ENCODE results near the gene TEX26. TPM values are rescaled to one million over a fixed set of nuclear protein-coding genes. Genes with fewer than 3 reads are reported as not detected.

The TEX26 gene
- total and polyA plus RNA-seq, 2 donors (not counting 1 experiment from before 2014, with no cell fraction given) = 0.22 to 0.66 TPM

GRCh38 chr13:30889196-30889690, 43.2 kb upstream of the TEX26 start:
- no peaks in the 10 kb centered on the region for H3K9me3 ChIP-seq (ENCODE audit: control insufficient read depth, insufficient read depth, low read depth, low read length)
- H2AFZ ChIP-seq (ENCODE audit: low read length) = no peak overlapping the region
- DNase-seq (ENCODE audit: low read depth in 2 of 2) = no peak
- no peak overlapping the region for H3K9ac ChIP-seq (ENCODE audit: insufficient read depth, low read length)
- TF ChIP-seq EZH2 (IDR thresholded peaks at IDR 0.05; ENCODE audit: low read length, missing control alignments) = no peak
- TF ChIP-seq, protein P1, sequence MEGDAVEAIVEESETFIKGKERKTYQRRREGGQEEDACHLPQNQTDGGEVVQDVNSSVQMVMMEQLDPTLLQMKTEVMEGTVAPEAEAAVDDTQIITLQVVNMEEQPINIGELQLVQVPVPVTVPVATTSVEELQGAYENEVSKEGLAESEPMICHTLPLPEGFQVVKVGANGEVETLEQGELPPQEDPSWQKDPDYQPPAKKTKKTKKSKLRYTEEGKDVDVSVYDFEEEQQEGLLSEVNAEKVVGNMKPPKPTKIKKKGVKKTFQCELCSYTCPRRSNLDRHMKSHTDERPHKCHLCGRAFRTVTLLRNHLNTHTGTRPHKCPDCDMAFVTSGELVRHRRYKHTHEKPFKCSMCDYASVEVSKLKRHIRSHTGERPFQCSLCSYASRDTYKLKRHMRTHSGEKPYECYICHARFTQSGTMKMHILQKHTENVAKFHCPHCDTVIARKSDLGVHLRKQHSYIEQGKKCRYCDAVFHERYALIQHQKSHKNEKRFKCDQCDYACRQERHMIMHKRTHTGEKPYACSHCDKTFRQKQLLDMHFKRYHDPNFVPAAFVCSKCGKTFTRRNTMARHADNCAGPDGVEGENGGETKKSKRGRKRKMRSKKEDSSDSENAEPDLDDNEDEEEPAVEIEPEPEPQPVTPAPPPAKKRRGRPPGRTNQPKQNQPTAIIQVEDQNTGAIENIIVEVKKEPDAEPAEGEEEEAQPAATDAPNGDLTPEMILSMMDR (conservative IDR thresholded peaks at IDR 0.05 in 1 of 2, IDR thresholded peaks at IDR 0.05 in 1 of 2; ENCODE audit: low read depth in 1 of 2, low read length in 2 of 2) = no peak
- H3K4me1 ChIP-seq (ENCODE audit: control insufficient read depth, extremely low read depth, insufficient read depth, low read length) = no peaks in the 10 kb centered on the region
- H3K79me2 ChIP-seq (ENCODE audit: control insufficient read depth, insufficient read depth, low read length) = no peaks in the 10 kb centered on the region
- H3K4me3 ChIP-seq (replicated peaks in 1 of 4; ENCODE audit: control extremely low read depth in 1 of 4, insufficient read depth in 1 of 4, low read depth in 3 of 4, low read length in 4 of 4) = no peak overlapping the region
- no peak overlapping the region for H3K4me2 ChIP-seq (ENCODE audit: extremely low read depth, insufficient read depth, low read length)
- H3K27ac ChIP-seq (ENCODE audit: insufficient read depth, low read length) = no peak overlapping the region
- H3K27me3 ChIP-seq (ENCODE audit: control insufficient read depth, insufficient read depth, low read length) = no peaks in the 10 kb centered on the region
- no peaks in the 10 kb centered on the region for H3K36me3 ChIP-seq (ENCODE audit: control insufficient read depth, insufficient read depth, low read length)
- H4K20me1 ChIP-seq (ENCODE audit: control insufficient read depth, extremely low read depth, insufficient read depth, low read length) = no peaks in the 10 kb centered on the region

DNA sequence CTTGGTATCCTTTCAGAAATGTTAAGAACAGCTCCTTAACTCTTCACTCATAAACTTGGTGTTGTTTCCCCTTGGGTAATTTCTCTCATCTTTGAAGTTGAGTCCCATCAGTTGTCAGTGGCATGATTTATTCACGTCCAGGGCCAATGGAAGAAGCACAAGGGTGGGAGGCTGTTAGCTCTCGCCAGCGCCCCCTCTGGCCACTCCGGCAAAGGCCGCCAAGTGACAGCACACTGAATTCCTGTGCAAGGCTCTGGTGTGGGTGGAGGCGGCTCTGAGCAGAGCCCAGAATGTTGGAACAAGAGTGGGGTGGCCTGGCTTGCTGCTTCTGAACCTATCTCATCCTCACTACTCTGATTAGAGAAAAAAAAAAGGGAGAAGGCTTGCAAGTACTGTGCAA, 39.5 kb upstream of the TEX26 start:
- peak; percentile 45 to 56 for DNase-seq (ENCODE audit: low read depth in 2 of 2)
- Histone ChIP-seq H3K9ac (ENCODE audit: insufficient read depth, low read length) (no peak overlapping the region), H3K4me1 (ENCODE audit: control insufficient read depth, extremely low read depth, insufficient read depth, low read length) (peaks cover 8% of the 10 kb centered on the region), H2AFZ (ENCODE audit: low read length) (no peak overlapping the region), H3K4me3 (replicated peaks in 1 of 4; ENCODE audit: control extremely low read depth in 1 of 4, insufficient read depth in 1 of 4, low read depth in 3 of 4, low read length in 4 of 4) (no peak overlapping the region), H4K20me1 (ENCODE audit: control insufficient read depth, extremely low read depth, insufficient read depth, low read length) (no peaks in the 10 kb centered on the region), H3K27me3 (ENCODE audit: control insufficient read depth, insufficient read depth, low read length) (no peaks in the 10 kb centered on the region), H3K36me3 (ENCODE audit: control insufficient read depth, insufficient read depth, low read length) (no peaks in the 10 kb centered on the region), H3K79me2 (ENCODE audit: control insufficient read depth, insufficient read depth, low read length) (no peaks in the 10 kb centered on the region), H3K4me2 (ENCODE audit: extremely low read depth, insufficient read depth, low read length) (no peak overlapping the region), H3K9me3 (ENCODE audit: control insufficient read depth, insufficient read depth, low read depth, low read length) (no peaks in the 10 kb centered on the region), H3K27ac (ENCODE audit: insufficient read depth, low read length) (no peak overlapping the region)
- no peak for TF ChIP-seq EZH2 (IDR thresholded peaks at IDR 0.05; ENCODE audit: low read length, missing control alignments)
- TF ChIP-seq, protein P1 (conservative IDR thresholded peaks at IDR 0.05 in 1 of 2, IDR thresholded peaks at IDR 0.05 in 1 of 2; ENCODE audit: low read depth in 1 of 2, low read length in 2 of 2) = peak; percentile 48 to 51

DNA sequence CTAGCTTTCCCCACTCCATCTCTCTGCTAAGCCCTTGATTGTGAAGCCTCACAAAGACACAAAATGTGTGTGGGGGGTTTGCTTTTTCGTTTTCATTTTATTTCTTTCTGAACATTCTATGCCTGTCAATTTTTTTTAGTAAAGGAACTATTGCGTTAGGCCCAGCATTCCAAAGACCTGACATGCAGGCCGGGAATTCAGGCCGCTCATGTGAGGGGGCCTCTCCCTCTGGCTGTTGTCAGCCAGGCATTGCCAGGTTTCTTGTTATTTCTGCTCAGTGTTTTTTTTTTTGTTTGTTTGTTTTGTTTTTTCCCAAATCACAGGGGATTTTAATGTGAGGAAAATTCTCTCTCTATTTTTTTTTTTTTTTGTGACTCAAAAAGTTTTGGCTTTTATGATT, 36.7 kb upstream of the TEX26 start:
- Histone ChIP-seq H3K4me2 (ENCODE audit: extremely low read depth, insufficient read depth, low read length) (peak overlapping the region; percentile 11), H3K79me2 (ENCODE audit: control insufficient read depth, insufficient read depth, low read length) (no peaks in the 10 kb centered on the region), H3K9ac (ENCODE audit: insufficient read depth, low read length) (peak overlapping the region; percentile 47), H3K4me3 (replicated peaks in 1 of 4; ENCODE audit: control extremely low read depth in 1 of 4, insufficient read depth in 1 of 4, low read depth in 3 of 4, low read length in 4 of 4) (no peak overlapping the region), H3K27me3 (ENCODE audit: control insufficient read depth, insufficient read depth, low read length) (no peaks in the 10 kb centered on the region), H4K20me1 (ENCODE audit: control insufficient read depth, extremely low read depth, insufficient read depth, low read length) (no peaks in the 10 kb centered on the region), H2AFZ (ENCODE audit: low read length) (peak overlapping the region; percentile 75), H3K27ac (ENCODE audit: insufficient read depth, low read length) (peak overlapping the region; percentile 86), H3K9me3 (ENCODE audit: control insufficient read depth, insufficient read depth, low read depth, low read length) (no peaks in the 10 kb centered on the region), H3K36me3 (ENCODE audit: control insufficient read depth, insufficient read depth, low read length) (no peaks in the 10 kb centered on the region), H3K4me1 (ENCODE audit: control insufficient read depth, extremely low read depth, insufficient read depth, low read length) (peaks cover 17% of the 10 kb centered on the region)
- TF ChIP-seq, protein P1 (conservative IDR thresholded peaks at IDR 0.05 in 1 of 2, IDR thresholded peaks at IDR 0.05 in 1 of 2; ENCODE audit: low read depth in 1 of 2, low read length in 2 of 2) = peak in 1 of 2 donors; percentile 2
- TF ChIP-seq EZH2 (IDR thresholded peaks at IDR 0.05; ENCODE audit: low read length, missing control alignments) = no peak
- DNase-seq (ENCODE audit: low read depth in 2 of 2) = peak; percentile 91

All from fibroblast of lung (primary cell).